H9 (cell line): ENCODE data around the gene TMBIM6. TPM values are rescaled to one million over a fixed set of nuclear protein-coding genes. Genes with fewer than 3 reads are reported as not detected.

Source experiments
- DNase-seq: peaks from one replicate; pipeline ENCODE4 v3.0.0-alpha.2; 2017
- H2AFZ ChIP-seq: one replicate; pipeline ENCODE4 v1.6.1; 2013; ENCODE audit warnings: mild to moderate bottlenecking, low read length, control low read depth, moderate library complexity
- H2AK5ac ChIP-seq: 2 replicates; pipeline ENCODE4 v1.6.1; 2013; ENCODE audit warnings: low read length, control low read depth, mixed read lengths; ENCODE audit not compliant: insufficient read length
- H2BK120ac ChIP-seq: one replicate; pipeline ENCODE4 v1.6.1; 2013; ENCODE audit warnings: low read depth, mild to moderate bottlenecking, low read length, control low read depth, inconsistent platforms; ENCODE audit not compliant: poor library complexity, severe bottlenecking
- H2BK12ac ChIP-seq: 2 replicates; pipeline ENCODE4 v1.6.1; 2013; ENCODE audit warnings: low read length, control low read depth, mixed read lengths, low read depth; ENCODE audit not compliant: insufficient read length
- H2BK15ac ChIP-seq: 2 replicates; pipeline ENCODE4 v1.6.1; 2013; ENCODE audit warnings: low read depth, low read length, control low read depth
- H2BK20ac ChIP-seq: one replicate; pipeline ENCODE4 v1.6.1; 2013; ENCODE audit warnings: low read depth, mild to moderate bottlenecking, low read length, control low read depth, inconsistent platforms; ENCODE audit not compliant: poor library complexity, severe bottlenecking
- H2BK5ac ChIP-seq: 2 replicates; pipeline ENCODE4 v1.6.1; 2013; ENCODE audit warnings: low read length, control low read depth, mixed read lengths; ENCODE audit not compliant: insufficient read length
- H3K14ac ChIP-seq: 2 replicates; pipeline ENCODE4 v1.6.1; 2013; ENCODE audit warnings: low read length, control low read depth; ENCODE audit not compliant: insufficient read depth
- H3K18ac ChIP-seq: 2 replicates; pipeline ENCODE4 v1.6.1; 2013; ENCODE audit warnings: low read depth, mild to moderate bottlenecking, mixed read lengths, low read length, control low read depth; ENCODE audit not compliant: insufficient read length
- H3K23ac ChIP-seq: 2 replicates; pipeline ENCODE4 v1.6.1; 2013; ENCODE audit warnings: low read length, control low read depth, mixed read lengths, low read depth; ENCODE audit not compliant: insufficient read length
- H3K23me2 ChIP-seq: 2 replicates; pipeline ENCODE4 v1.6.1; 2013; ENCODE audit warnings: low read depth, mild to moderate bottlenecking, mixed read lengths, low read length, control low read depth; ENCODE audit not compliant: insufficient read length, poor library complexity, severe bottlenecking
- H3K27ac ChIP-seq: 2 replicates; pipeline ENCODE4 v1.5.1; 2013; ENCODE audit warnings: low read length, control low read depth, mixed read lengths, low read depth; ENCODE audit not compliant: insufficient read length
- H3K27me3 ChIP-seq: 2 replicates; pipeline ENCODE4 v1.6.1; 2013; ENCODE audit warnings: low read length, control low read depth, inconsistent platforms; ENCODE audit not compliant: insufficient read depth
- H3K4ac ChIP-seq: 2 replicates; pipeline ENCODE4 v1.6.1; 2013; ENCODE audit warnings: low read depth, mild to moderate bottlenecking, control low read depth, inconsistent platforms, low read length, moderate library complexity
- H3K4me1 ChIP-seq: 2 replicates; pipeline ENCODE4 v1.6.1; 2013; ENCODE audit warnings: low read length, control low read depth, inconsistent platforms; ENCODE audit not compliant: insufficient read depth
- H3K4me2 ChIP-seq: 2 replicates; pipeline ENCODE4 v1.6.1; 2013; ENCODE audit warnings: low read length, control low read depth, mixed read lengths; ENCODE audit not compliant: insufficient read length, insufficient read depth
- H3K56ac ChIP-seq: 2 replicates; pipeline ENCODE4 v1.6.1; 2013; ENCODE audit warnings: low read depth, mild to moderate bottlenecking, mixed read lengths, low read length, control low read depth; ENCODE audit not compliant: insufficient read length
- H3K79me1 ChIP-seq: 2 replicates; pipeline ENCODE4 v1.6.1; 2013; ENCODE audit warnings: low read depth, mild to moderate bottlenecking, moderate library complexity, low read length, control low read depth, inconsistent platforms; ENCODE audit not compliant: insufficient read depth, poor library complexity, severe bottlenecking
- H3K79me2 ChIP-seq: 2 replicates; pipeline ENCODE4 v1.6.1; 2013; ENCODE audit warnings: low read length, control low read depth, inconsistent platforms; ENCODE audit not compliant: insufficient read depth
- H3K9ac ChIP-seq: 2 replicates; pipeline ENCODE4 v1.6.1; 2013; ENCODE audit warnings: low read length, control low read depth, mixed read lengths; ENCODE audit not compliant: insufficient read length; ENCODE audit errors: extremely low read depth
- H3K9me3 ChIP-seq: one replicate; pipeline ENCODE4 v1.6.1; 2013; ENCODE audit warnings: low read depth, low read length, inconsistent platforms; ENCODE audit not compliant: control insufficient read depth
- H3T11ph ChIP-seq: one replicate; pipeline ENCODE4 v1.6.1; 2013; ENCODE audit warnings: mild to moderate bottlenecking, low read length, control low read depth, inconsistent platforms
- H4K20me1 ChIP-seq: one replicate; pipeline ENCODE4 v1.6.1; 2013; ENCODE audit not compliant: control insufficient read depth, insufficient read length, insufficient read depth
- H4K5ac ChIP-seq: 2 replicates; pipeline ENCODE4 v1.6.1; 2013; ENCODE audit warnings: low read depth, mild to moderate bottlenecking, mixed read lengths, low read length, control low read depth; ENCODE audit not compliant: insufficient read length
- H4K8ac ChIP-seq: replicated peaks from 2 replicates; pipeline ENCODE4 v1.6.1; 2013; ENCODE audit warnings: low read length, control low read depth, mixed read lengths, low read depth; ENCODE audit not compliant: insufficient read length
- H4K91ac ChIP-seq: 2 replicates; pipeline ENCODE4 v1.6.1; 2013; ENCODE audit warnings: low read depth, mild to moderate bottlenecking, moderate library complexity, mixed read lengths, low read length, control low read depth; ENCODE audit not compliant: insufficient read length
- H3K27ac Mint-ChIP-seq, 3 experiments: 2 replicates in 2 of 3; 3 replicates in 1 of 3; pipeline ENCODE4 v1.8.0; 2020 to 2021; ENCODE audit warnings: mixed read lengths in 3 of 3, mild to moderate bottlenecking in 1 of 3, moderate library complexity in 1 of 3
- H3K27me3 Mint-ChIP-seq: 2 replicates; pipeline ENCODE4 v1.8.0; 2021; ENCODE audit warnings: low read depth, mild to moderate bottlenecking, moderate library complexity, mixed read lengths
- H3K36me3 Mint-ChIP-seq, 3 experiments: 2 replicates in 2 of 3; 3 replicates in 1 of 3; pipeline ENCODE4 v1.8.0; 2020 to 2021; ENCODE audit warnings: low read depth in 3 of 3, mixed read lengths in 3 of 3; ENCODE audit not compliant: insufficient read depth in 1 of 3
- H3K4me1 Mint-ChIP-seq, 2 experiments: 2 replicates each; pipeline ENCODE4 v1.8.0; 2020; ENCODE audit warnings: mixed read lengths in 2 of 2
- H3K4me3 Mint-ChIP-seq, 2 experiments: 2 replicates in 1 of 2; 3 replicates in 1 of 2; pipeline ENCODE4 v1.8.0; 2020 to 2021; ENCODE audit warnings: mild to moderate bottlenecking in 2 of 2, mixed read lengths in 2 of 2, moderate library complexity in 1 of 2
- H3K9me3 Mint-ChIP-seq, 2 experiments: 2 replicates in 1 of 2; 3 replicates in 1 of 2; pipeline ENCODE4 v1.8.0; 2020; ENCODE audit warnings: mild to moderate bottlenecking in 2 of 2, mixed read lengths in 2 of 2, moderate library complexity in 1 of 2
- CTCF ChIP-seq: fragments of 200-600 bp; sonication (generic); conservative IDR thresholded peaks from 3 replicates; pipeline ENCODE4 v1.8.0; 2021; ENCODE audit warnings: antibody characterized with exemption, mild to moderate bottlenecking
- WGBS: extraction: QIAGEN DNeasy Blood & Tissue Kit; methylation state at CpG from one replicate; pipeline ENCODE4 v1.1.7; 2013; ENCODE audit warnings: missing lambda C conversion rate, low lambda C conversion rate, mixed read lengths; ENCODE audit not compliant: insufficient read length; ENCODE audit errors: extremely low coverage; 5-methylcytosine and 5-hydroxymethylcytosine counted together
- total RNA-seq: library from RNA; stranded (reverse); gene quantifications from 2 replicates; pipeline ENCODE4 v1.2.1, GENCODE V29; 2021

Gene TMBIM6
- total RNA-seq, 1 experiment from 2014 or later = 362 TPM

GRCh38 chr12:49803693-49804450, 62.5 kb downstream of the TMBIM6 start:
- Histone ChIP-seq H3K4me1 (no peaks in the 10 kb centered on the region), H2BK15ac (no peak overlapping the region), H2BK120ac (no peak overlapping the region), H3K14ac (no peak overlapping the region), H3K23me2 (no peaks in the 10 kb centered on the region), H3K79me1 (no peaks in the 10 kb centered on the region), H3K23ac (no peak overlapping the region), H3K27me3 (no peaks in the 10 kb centered on the region), H3K4me2 (no peak overlapping the region), H4K5ac (no peak overlapping the region), H3K27ac (no peak overlapping the region), H2BK20ac (no peak overlapping the region), H2AFZ (no peak overlapping the region), H3K56ac (no peak overlapping the region), H4K8ac (no peak overlapping the region), H2BK12ac (no peak overlapping the region), H3K4ac (no peak overlapping the region), H4K91ac (no peak overlapping the region), H3K9me3 (no peaks in the 10 kb centered on the region), H3K79me2 (no peaks in the 10 kb centered on the region), H3K9ac (no peak overlapping the region), H3T11ph (no peak overlapping the region), H2BK5ac (no peak overlapping the region), H3K18ac (no peak overlapping the region), H2AK5ac (no peak overlapping the region), H4K20me1 (no peaks in the 10 kb centered on the region)
- DNase-seq = no peak
- TF ChIP-seq CTCF = no peak
- no peaks in the 10 kb centered on the region for H3K27me3 Mint-ChIP-seq
- H3K9me3 Mint-ChIP-seq = no peaks in the 10 kb centered on the region; a peak in 1 of 5 replicates
- WGBS = no CpG with 5 or more reads among the region's 12 CpGs
- H3K4me3 Mint-ChIP-seq = no peak overlapping the region
- peaks cover 3 to 21% of the 10 kb centered on the region in 2 experiments; a peak in 3 of 4 replicates for H3K4me1 Mint-ChIP-seq
- peaks cover 15 to 50% (median 31%) of the 10 kb centered on the region in 3 experiments for H3K36me3 Mint-ChIP-seq
- H3K27ac Mint-ChIP-seq = no peak overlapping the region
